ENCODE measurements around the gene LY9.
A peak's percentile ranks its signal among the peaks of the same experiment; 100 is the strongest.

The LY9 gene

GRCh38 chr1:160839746-160840145 is 43.8 kb downstream of the LY9 start:
- DNase-seq = no peak

- DNase-seq = no peak
Measured at GRCh38 chr1:160841079-160841478, 45.1 kb downstream of the LY9 start.

DNA sequence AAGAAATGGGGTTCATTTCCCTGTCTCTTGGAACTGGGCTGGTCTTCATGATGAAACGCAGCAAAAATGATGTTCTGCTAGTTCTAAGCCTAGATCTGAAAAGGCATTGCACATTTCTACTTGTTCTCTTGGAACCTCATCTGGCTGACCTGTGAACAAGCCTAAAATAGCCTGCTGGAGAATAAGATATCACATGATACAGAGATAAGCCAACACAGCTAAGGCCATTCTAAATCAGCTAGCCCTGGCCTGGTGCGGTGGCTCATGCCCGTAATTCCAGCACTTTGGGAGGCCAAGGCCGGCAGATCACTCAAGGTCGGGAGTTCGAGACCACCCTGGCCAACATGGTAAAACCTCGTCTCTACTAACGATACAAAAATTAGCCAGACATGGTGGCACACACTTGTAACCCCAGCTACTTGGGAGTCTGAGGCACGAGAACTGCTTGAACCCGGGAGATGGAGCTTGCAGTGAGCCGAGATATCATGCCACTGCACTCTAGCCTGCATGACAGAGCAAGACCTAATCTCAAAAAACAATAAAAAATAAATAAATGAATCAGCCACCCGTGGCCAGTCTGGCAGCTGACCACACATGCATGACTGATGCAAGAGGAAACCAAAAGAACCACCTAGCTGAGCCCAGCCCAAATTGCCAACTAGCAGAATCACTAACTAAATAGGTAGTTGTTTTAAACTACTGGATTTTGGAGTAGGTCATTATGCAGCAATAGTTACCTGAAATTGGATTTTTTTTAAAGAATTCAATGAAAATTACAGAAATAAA is 48.7 kb downstream of the LY9 start:
- peak; percentile 80 for DNase-seq

GRCh38 chr1:160846281-160846680 is 50.3 kb downstream of the LY9 start:
- DNase-seq = no peak

GRCh38 chr1:160850541-160850940 is 54.6 kb downstream of the LY9 start:
- no peak for DNase-seq

DNA sequence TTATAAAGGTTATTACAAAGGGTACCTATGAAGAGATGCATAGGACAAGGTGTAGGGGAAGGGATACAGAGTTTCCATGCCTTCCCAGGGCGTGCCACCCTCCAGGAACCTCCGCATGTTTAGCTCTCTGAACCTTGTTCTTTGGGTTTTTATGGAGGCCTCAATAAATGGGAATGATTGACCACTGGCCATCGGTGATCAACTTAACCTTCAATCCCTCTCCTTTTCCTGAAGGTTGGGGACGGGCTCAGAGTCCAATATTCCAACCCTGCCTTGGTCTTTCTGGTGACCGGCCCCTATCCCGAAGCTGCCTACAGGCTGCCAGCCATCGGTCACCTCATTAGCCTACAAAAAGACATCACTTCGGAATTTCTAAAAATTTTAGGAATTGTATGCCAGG is 55.0 kb downstream of the LY9 start:
- no peak for DNase-seq

GRCh38 chr1:160853014-160853413 is 57.0 kb downstream of the LY9 start:
- DNase-seq = no peak

- DNase-seq = no peak
Measured at GRCh38 chr1:160853754-160854153, 57.8 kb downstream of the LY9 start.

DNA sequence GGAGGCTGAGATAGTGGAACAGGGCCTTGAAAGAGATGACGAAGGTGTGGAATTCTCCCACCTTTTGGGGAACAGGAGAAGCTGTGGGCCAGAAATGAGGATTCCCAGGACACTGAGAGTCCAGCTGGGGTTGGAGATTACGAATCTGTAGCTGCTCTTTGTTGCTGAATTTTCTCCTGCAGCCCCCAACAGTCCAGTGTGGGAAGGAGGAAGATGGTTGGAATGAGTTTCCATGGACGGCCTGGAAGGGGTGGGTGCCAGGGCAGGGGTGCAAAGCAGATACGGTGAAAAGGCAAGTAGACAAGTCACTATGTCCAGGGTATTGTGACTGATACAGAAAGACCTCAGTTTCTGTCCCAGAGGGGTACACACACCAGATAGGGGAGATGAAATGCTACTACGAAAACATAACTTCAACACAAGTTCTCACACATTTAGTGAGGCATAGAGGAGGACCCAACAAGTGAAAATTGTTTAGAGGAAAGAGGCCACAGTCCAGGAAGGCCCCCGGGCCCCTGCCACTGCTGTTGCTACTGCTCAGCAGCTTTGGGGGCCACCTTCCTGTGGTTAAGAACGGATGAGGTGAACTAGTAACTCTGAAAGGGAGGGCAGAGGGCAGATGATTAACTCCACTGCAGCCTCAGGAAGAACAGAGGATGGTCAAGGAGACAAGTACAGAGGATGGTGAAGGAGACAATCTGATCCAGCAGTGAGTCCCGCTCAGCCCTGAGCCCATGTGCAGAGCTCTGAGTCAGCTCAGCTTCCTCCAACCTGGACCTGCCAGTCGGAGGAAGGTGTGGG is 59.4 kb downstream of the LY9 start:
- peak; percentile 67 for DNase-seq

DNA sequence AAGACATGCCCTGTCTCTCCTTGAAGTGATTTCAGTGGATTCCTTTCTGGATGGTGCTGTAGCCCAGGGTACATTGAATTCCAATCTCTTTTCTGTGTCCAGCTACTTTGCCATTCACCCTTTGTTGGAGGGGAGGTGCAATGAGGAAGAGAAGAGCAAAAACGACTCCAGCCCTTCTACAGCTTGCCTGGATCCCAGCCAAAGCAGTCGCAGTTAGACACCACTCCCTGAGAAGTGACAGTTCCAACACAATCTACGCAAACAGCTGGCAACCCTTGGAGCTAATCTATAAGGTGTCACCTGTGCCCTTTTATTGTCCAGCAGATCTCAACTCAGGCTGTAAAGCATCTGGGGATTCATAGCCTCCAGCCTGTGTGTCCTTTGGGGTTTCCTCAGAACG is 62.1 kb downstream of the LY9 start:
- peak; percentile 96 for DNase-seq

DNA sequence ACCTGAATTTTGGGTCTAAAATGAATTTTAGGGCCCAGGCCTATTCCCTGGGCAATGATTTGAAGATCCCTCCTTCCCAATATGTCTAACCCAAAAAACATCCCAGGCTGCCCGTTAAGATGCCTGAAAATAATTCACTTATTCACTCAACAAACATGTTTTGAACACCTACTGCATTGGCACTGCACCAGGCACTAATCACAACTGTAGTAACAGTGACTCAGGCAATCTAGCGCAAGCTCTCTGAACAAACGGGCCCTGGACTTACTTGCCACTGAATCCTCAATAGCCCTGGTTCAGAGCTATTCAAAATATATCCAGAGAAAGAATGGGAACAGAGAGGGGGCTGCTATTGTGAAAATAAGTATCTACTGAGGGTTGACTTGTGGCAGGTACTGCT is 62.5 kb downstream of the LY9 start:
- peak; percentile 58 for DNase-seq

DNA sequence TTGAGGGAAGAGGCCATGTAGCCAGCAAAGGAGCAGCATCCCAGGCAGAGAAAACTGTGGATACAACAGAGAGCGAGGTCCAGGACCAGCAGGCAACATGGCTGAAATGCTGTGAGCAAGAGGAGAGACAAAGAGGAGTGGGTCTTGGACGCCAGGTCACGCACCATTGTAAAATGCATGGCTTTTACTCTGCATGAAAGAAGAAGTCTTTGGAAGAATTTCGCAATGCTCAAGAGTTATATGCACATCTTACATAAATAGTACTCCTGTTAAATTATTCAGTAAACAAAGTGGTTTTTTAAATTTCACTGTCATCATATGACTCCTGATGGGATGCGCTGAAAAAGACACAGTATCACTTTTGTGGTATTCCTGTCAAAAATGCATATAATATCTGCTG is 63.2 kb downstream of the LY9 start:
- peak; percentile 69 for DNase-seq

DNA sequence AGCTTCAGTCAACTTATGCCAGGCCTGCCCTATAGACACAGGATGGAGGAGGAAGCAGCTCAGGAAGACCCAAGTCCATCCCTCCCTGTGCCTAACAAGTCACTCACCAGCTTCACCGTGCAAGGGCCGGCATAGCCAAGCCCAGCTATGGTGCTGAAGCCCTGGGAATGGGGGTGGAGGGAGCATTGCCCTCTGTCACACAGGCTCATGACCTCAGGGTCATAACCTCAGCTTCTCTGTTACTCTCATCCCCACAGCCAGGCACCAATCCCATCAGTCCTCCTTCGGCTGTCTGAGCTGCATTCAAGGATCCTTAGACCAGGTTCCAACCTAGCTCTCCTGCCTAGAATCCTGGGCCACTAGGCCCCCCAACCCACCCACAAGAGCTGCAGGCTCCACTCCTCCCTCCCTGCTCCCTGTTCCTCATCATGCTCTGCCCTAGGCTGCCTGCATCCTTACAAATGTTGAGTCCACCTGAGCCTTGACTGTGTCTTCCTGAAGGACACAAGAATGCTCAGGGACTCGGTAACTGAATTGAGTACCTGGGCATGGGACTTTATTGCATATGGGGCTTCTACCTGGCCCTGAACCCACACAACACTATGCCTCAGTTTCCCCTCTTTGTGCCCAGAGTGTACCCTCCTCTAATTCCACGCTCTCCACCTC is 65.0 kb downstream of the LY9 start:
- DNase-seq = peak; percentile 16

DNA sequence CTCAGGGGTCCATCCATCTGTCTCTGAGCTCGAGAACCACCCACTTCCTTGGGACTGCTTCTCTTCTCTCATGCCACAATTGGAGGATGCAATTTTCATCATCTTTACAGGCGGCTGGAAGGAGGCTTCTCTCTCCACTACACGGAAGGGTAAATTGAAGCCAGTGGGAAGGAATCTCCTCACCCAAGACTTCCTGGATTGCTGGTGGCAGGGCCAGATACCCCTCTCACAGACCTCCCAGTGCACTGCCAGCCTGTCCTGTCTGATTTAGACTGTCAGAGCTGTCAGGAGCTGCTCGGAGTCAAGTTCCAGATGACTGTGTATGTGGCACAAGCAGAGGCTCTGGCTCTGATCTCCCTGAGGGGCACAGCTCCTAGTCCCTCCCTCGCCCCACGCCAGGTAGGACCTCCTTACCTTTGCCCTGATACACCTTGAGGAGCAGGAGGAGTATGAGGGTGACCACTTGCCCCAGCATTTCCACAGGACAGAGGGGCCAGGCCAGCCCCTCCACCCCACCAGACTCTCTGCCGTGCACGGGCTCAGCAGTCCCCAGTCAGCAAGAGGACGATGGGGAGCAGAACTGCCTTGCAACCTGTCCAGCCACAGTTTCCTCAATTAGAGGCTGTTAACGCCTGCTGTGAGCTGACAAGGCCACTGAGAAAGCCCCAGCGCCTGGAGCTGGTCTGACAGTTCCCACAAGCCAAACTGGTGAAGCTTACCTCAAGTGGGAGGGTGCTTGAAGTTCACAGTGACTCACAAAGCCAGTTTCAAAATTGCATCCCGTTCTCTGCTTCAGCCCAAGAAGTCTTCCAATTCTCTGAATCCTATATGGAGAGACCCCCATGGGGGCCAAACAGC is 66.5 kb downstream of the LY9 start, which contains the start of gene CD244:
Gene CD244 (minus strand): TSS at position 685 of the 858 bp plus-strand sequence. CDS start 210 bp downstream, at position 475.
- DNase-seq = peak; percentile 96

GRCh38 chr1:160863061-160863773 is 67.2 kb downstream of the LY9 start:
- peak; percentile 28 for DNase-seq

GRCh38 chr1:160863774-160864131 is 67.8 kb downstream of the LY9 start:
- DNase-seq = peak; percentile 25

- peak; percentile 23 for DNase-seq
Measured at GRCh38 chr1:160864173-160864572, 68.2 kb downstream of the LY9 start.

DNA sequence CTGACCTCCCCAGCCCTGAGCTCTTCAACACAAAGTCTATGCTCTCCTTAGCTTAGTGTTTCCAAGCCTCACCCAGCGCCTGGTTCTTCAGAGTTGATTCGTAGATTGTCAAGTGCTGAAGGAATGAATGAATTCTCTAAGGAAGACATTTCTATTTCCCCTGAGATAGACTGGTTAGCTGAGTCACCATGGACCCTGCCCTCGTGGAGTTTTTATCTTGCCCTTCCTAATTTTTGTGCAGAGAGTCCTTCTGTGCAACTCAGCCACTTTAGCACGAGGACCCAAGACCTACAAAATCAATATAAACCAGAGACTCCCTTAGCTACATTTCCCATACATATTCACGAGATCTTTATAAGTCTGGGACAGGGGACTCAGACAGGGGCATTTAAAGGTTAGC is 69.4 kb downstream of the LY9 start:
- peak; percentile 28 for DNase-seq

DNA sequence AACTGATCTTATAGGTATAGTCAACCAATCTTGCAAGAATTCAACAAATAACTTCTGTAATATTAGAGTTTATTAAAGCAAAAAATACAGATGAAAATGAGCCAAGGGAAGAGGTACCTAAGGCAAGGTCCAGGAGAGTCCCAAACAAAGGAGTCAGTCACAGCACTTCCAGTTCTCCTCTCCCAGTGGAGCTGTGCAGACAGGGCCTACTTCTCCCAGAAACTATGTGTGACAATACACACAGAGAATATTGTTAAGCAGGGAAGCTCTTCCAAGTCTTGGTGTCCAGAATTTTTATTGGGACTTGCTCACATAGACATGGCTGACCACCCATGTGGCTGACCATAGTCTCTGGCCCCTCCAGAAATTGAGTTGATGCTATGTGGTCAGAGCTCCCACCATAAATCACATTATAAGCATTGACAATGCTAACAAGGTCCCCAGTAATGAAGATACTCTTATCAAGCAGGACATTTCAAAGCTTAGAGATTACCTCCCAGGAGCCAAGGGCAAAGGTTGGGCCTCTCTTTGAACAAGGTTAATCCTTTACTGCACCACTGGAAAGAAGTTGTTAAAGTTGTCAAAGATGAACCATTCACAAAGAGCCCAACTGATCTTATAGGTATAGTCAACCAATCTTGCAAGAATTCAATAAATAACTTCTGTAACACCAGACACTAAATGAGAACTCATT is 70.2 kb downstream of the LY9 start:
- DNase-seq = no peak

DNA sequence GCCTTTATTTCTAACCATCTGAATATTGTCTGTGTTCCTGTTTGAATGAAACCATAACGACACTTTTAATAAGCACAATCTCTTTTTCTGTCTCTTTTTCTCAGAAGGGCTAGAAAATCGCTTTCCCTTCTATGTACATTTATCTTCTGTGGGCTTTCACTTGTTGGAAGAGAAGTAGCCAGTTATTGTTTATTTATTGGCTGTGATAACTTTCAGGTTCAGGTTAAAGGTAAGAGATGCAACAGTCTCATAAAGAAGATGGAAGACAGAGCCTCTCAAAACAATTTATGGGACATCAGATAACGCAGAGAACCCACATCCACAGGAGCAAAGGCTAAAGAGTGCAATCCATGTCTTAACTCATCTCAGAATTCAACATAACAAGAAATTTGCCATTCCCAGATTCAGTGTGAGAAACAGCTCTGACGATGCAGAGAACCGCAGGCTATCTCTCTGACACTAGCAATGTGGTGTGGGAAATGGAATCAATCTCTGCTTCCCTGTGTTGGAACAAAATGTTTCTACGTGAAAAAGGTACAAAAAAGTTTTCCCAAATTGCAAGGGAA is 70.8 kb downstream of the LY9 start:
- DNase-seq = no peak

DNA sequence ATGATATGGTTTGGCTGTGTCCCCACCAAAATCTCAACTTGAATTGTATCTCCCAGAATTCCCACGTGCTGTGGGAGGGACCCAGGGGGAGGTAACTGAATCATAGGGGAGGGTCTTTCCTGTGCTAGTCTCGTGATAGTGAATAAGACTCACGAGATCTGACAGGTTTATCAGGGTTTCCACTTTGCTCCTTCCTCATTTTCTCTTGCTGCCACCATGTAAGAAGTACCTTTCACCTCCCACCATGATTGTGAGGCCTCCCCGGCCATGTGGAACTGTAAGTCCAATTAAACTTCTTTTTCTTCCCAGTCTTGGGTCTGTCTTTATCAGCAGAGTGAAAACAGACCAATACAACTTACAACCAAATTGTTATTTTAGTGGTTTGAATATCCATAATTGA is 71.7 kb downstream of the LY9 start:
- DNase-seq = peak; percentile 45

All from hematopoietic multipotent progenitor cell treated with erythropoietin and hydrocortisone succinate and interleukin-3 and kit ligand, for 4 days (in vitro differentiated cells).